ENCODE results near the gene SLC5A11. TPM values are rescaled to one million over a fixed set of nuclear protein-coding genes. Genes with fewer than 3 reads are reported as not detected.

SLC5A11 gene, protein sequence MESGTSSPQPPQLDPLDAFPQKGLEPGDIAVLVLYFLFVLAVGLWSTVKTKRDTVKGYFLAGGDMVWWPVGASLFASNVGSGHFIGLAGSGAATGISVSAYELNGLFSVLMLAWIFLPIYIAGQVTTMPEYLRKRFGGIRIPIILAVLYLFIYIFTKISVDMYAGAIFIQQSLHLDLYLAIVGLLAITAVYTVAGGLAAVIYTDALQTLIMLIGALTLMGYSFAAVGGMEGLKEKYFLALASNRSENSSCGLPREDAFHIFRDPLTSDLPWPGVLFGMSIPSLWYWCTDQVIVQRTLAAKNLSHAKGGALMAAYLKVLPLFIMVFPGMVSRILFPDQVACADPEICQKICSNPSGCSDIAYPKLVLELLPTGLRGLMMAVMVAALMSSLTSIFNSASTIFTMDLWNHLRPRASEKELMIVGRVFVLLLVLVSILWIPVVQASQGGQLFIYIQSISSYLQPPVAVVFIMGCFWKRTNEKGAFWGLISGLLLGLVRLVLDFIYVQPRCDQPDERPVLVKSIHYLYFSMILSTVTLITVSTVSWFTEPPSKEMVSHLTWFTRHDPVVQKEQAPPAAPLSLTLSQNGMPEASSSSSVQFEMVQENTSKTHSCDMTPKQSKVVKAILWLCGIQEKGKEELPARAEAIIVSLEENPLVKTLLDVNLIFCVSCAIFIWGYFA
- under 1 TPM in 1 of 2 donors, not detected in 1; 0.10 TPM for total RNA-seq
- polyA plus RNA-seq (ENCODE audit: insufficient read length in 6 of 6) = under 1 TPM; 0.09 to 0.60 (median 0.18) TPM
- long read RNA-seq, donor 1 = 0 reads
- long read RNA-seq, donor 2 = 0 reads
- long read RNA-seq, donor 3 = 0 reads
- long read RNA-seq, donor 4 = 0 reads
- long read RNA-seq, donor 5 = 0 reads
- long read RNA-seq, donor 6 = 0 reads
- long read RNA-seq, donor 7 = 0 reads
- long read RNA-seq, donor 8 = 0 reads
- long read RNA-seq, donor 9 = 0 reads
- long read RNA-seq, donor 10 = 0 reads
- long read RNA-seq, donor 11 = 0 reads
- long read RNA-seq, donor 12 = 0 reads

DNA sequence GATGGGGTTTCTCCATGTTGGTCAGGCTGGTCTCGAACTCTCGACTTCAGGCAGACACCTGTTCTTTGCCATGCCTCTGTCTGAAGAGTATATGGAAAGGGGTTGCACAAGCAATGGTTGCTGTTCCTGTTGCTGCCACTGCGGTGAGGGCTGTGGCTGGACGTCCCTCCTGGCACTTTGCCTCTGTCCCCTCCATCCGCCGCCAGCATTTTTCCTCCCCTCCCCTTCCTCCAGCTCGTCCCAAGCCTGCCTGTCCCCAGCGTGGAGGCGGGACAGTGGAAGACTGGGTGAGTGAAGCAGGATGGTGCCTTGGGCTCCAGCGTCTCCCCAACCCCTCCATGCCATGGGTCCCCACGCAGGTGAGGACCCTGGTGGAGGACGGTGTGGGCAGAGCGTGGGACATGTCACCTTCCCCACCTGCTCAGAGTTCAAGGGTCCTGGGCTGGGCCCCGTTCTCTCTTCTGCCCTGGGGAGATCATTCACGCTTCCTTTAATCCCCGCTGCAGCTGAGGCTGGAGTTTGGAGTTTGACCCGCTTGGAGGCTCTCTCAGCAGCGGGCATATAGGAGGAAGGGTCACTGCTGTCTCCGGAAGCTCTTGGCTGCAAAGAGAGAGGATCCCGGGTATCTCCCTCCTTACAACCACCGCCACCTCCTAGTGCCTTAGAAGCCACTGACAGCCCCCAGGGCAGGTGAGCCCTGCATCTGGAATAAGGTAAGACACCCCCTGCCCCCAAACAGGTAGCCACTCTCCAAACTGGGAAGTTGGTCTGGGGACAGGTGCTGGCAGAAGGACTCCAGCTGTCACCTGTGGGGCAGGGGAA is at the start of gene SLC5A11:
TSS of gene SLC5A11 (plus strand) at position 238 of the 822 bp plus-strand sequence. CDS start 12,681 bp downstream, outside the sequence.
- ATAC-seq = no peak
- H3K4me1 ChIP-seq = no peaks in the 10 kb centered on the region
- no peaks in the 10 kb centered on the region for H3K36me3 ChIP-seq
- H3K27ac ChIP-seq = no peak within 1 kb of the TSS
- no peak for DNase-seq
- H3K9me3 ChIP-seq = no peaks in the 10 kb centered on the region
- TF ChIP-seq, protein P1, sequence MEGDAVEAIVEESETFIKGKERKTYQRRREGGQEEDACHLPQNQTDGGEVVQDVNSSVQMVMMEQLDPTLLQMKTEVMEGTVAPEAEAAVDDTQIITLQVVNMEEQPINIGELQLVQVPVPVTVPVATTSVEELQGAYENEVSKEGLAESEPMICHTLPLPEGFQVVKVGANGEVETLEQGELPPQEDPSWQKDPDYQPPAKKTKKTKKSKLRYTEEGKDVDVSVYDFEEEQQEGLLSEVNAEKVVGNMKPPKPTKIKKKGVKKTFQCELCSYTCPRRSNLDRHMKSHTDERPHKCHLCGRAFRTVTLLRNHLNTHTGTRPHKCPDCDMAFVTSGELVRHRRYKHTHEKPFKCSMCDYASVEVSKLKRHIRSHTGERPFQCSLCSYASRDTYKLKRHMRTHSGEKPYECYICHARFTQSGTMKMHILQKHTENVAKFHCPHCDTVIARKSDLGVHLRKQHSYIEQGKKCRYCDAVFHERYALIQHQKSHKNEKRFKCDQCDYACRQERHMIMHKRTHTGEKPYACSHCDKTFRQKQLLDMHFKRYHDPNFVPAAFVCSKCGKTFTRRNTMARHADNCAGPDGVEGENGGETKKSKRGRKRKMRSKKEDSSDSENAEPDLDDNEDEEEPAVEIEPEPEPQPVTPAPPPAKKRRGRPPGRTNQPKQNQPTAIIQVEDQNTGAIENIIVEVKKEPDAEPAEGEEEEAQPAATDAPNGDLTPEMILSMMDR (IDR thresholded peaks at IDR 0.05) = no peak
- no peak within 1 kb of the TSS for H3K4me3 ChIP-seq
- intact Hi-C loops (cut with DNase I) = no loop called here
- H3K27me3 ChIP-seq = peaks cover 0 to 11% of the 10 kb centered on the region in 2 donors

DNA sequence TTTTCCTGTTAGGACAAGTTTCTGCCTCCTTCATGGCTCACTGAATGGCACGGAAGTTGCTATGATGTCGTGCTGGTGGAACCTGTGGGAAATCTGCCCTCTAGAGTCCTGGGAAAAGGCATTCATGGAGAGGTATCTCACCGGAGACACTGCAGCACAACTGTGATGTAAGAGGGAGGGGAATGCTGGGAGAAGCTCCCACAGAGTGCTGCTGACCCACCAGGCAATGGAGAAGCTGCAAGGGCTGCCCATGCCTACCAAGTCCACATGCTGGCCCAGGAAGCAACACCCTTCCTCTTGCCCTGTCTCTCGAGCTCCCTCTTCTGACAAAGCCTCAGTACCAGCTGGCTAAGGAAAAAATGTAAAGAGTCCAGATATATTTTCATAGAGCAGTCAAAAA is 45.2 kb upstream of the SLC5A11 start:
- Histone ChIP-seq H3K27me3 (no peaks in the 10 kb centered on the region), H3K9me3 (no peaks in the 10 kb centered on the region), H3K4me3 (no peak overlapping the region), H3K27ac (no peak overlapping the region), H3K4me1 (no peaks in the 10 kb centered on the region), H3K36me3 (peaks cover 0 to 99% of the 10 kb centered on the region in 2 donors)
- TF ChIP-seq, protein P1 (IDR thresholded peaks at IDR 0.05) = no peak
- ATAC-seq = peak; percentile 29
- no peak for DNase-seq
- intact Hi-C loops (cut with DNase I) = loop anchor here in 1 of 2 donors (10.0 kb wide), 1 partner anchor 236 kb away; no protein-coding TSS in a partner anchor

DNA sequence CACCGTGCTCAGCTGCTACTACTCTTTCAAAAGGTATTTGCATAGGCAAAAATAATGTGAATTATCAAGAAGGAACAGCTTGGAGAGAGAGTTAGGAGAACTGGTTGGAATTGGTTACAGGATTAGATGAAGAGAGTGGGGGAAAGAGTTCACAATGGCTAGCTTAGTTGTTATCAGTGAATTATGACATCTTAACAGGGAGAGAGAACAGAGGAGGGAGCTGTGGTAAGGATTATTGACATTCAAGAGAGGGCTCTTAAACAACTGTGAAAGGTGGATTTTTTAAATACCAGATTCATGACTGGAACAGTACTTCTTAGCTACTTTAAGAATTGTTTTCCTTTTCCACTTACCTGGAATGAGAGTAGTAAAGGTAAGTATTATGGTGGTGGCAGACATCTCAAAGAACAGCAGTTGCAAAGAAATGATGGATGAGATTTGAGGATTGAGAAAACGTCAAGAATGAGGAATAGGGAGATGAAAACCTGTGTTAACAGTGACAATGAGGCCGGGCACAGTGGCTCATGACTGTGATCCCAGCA is 43.9 kb upstream of the SLC5A11 start:
- peak; percentile 93 for ATAC-seq

DNA sequence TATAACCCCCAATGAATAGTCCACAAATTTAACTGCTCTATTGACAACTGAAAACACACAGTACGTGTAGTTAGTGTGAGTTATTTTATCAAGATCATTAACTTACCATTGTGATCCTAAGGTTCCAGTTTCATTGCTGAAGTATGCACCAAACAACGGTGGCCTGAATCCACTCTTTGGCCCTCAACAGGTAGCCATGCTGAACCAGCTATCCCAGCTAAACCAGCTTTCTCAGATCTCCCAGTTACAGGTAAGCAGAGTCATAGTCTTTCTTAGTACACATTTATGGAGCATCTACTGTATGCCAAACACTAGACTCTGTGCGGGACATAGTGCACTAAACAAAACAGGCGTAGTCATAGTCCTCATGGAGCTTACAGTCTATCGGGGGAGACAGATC is 40.3 kb upstream of the SLC5A11 start:
- TF ChIP-seq, protein P1 (IDR thresholded peaks at IDR 0.05) = no peak
- Histone ChIP-seq H3K4me1 (no peaks in the 10 kb centered on the region), H3K9me3 (no peaks in the 10 kb centered on the region), H3K27ac (no peak overlapping the region), H3K4me3 (no peak overlapping the region), H3K36me3 (peaks cover 0 to 100% of the 10 kb centered on the region in 2 donors), H3K27me3 (no peaks in the 10 kb centered on the region)
- no peak for DNase-seq
- ATAC-seq = no peak
- intact Hi-C loops (cut with DNase I) = loop anchor here in 1 of 2 donors (10.0 kb wide), 1 partner anchor 241 kb away; no protein-coding TSS in a partner anchor

More for the DNA sequence above, 43.9 kb upstream of the SLC5A11 start:
- H3K4me1 ChIP-seq = no peaks in the 10 kb centered on the region
- TF ChIP-seq, protein P1 (IDR thresholded peaks at IDR 0.05) = no peak
- DNase-seq = peak in 1 of 4 donors; percentile 17
- no peak overlapping the region for H3K27ac ChIP-seq
- H3K27me3 ChIP-seq = no peaks in the 10 kb centered on the region
- H3K4me3 ChIP-seq = no peak overlapping the region
- peaks cover 0 to 100% of the 10 kb centered on the region in 2 donors for H3K36me3 ChIP-seq
- intact Hi-C loops (cut with DNase I) = loop anchor here in 1 of 2 donors (10.0 kb wide), 1 partner anchor 237 kb away; no protein-coding TSS in a partner anchor
- no peaks in the 10 kb centered on the region for H3K9me3 ChIP-seq

Data from left lung (tissue), 14 donors.